Endothelial cell (in vitro differentiated cells): ENCODE results near the gene NRXN3. TPM values are rescaled to one million over a fixed set of nuclear protein-coding genes. Genes with fewer than 3 reads are reported as not detected.

Source experiments
- DNase-seq: peaks from one replicate; pipeline ENCODE4 v3.0.0; 2021; ENCODE audit warnings: low spot score
- H3K27ac Mint-ChIP-seq: one replicate; pipeline ENCODE4 v1.8.0; 2021; ENCODE audit warnings: mixed read lengths, inconsistent platforms; ENCODE audit not compliant: unreplicated experiment
- H3K27me3 Mint-ChIP-seq: one replicate; pipeline ENCODE4 v1.8.0; 2021; ENCODE audit warnings: mild to moderate bottlenecking, moderate library complexity, mixed read lengths, inconsistent platforms; ENCODE audit not compliant: unreplicated experiment
- H3K36me3 Mint-ChIP-seq: one replicate; pipeline ENCODE4 v1.8.0; 2021; ENCODE audit warnings: mild to moderate bottlenecking, low read depth, mixed read lengths, inconsistent platforms; ENCODE audit not compliant: unreplicated experiment
- H3K4me1 Mint-ChIP-seq: one replicate; pipeline ENCODE4 v1.8.0; 2021; ENCODE audit warnings: mild to moderate bottlenecking, mixed read lengths, inconsistent platforms; ENCODE audit not compliant: unreplicated experiment
- H3K4me3 Mint-ChIP-seq: one replicate; pipeline ENCODE4 v1.8.0; 2021; ENCODE audit warnings: mild to moderate bottlenecking, mixed read lengths, inconsistent platforms; ENCODE audit not compliant: unreplicated experiment
- H3K9me3 Mint-ChIP-seq: one replicate; pipeline ENCODE4 v1.8.0; 2021; ENCODE audit warnings: mixed read lengths, inconsistent platforms; ENCODE audit not compliant: unreplicated experiment
- total RNA-seq: library from RNA; stranded (reverse); fragmentation: NEBNext Ultra II Directional; extraction: Animal tissue kit (Norgen Biotek cat#: 25700); gene quantifications from one replicate; pipeline ENCODE4 v1.2.1, GENCODE V29; 2021; ENCODE audit not compliant: unreplicated experiment
- TF ChIP-seq, protein P1 (sequence below): fragments of 200-600 bp; sonication (generic); IDR thresholded peaks from one replicate; pipeline ENCODE4 v1.5.0; 2021; ENCODE audit warnings: antibody characterized with exemption; ENCODE audit not compliant: unreplicated experiment

The NRXN3 gene
- total RNA-seq, 1 donor from 2014 or later: 2.3 TPM

DNA sequence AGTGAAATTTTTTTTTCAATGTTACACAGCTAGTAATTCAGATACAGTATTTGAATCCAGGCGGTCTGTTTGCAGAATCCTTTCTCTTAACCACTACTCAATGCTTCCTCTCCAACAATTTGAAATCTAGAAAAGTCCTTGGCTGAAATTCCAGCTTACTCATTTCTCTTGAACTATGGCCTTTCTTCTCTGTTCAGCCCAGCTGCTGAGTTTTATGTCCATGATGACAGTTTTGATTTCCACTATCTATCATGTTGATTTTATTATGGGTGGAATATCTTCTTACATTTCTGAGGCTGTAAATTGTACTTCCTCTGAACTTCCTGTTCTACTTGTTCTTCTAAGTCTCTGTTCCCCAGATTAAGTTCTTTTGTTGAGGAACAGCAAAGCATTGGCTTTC lies 1725.8 kb downstream of the NRXN3 start:
- no peak for DNase-seq
- Mint-ChIP-seq H3K27me3 (no peaks in the 10 kb centered on the region), H3K27ac (no peak overlapping the region), H3K9me3 (no peaks in the 10 kb centered on the region), H3K4me1 (peaks cover 3% of the 10 kb centered on the region), H3K4me3 (no peak overlapping the region), H3K36me3 (no peaks in the 10 kb centered on the region)
- TF ChIP-seq, protein P1, sequence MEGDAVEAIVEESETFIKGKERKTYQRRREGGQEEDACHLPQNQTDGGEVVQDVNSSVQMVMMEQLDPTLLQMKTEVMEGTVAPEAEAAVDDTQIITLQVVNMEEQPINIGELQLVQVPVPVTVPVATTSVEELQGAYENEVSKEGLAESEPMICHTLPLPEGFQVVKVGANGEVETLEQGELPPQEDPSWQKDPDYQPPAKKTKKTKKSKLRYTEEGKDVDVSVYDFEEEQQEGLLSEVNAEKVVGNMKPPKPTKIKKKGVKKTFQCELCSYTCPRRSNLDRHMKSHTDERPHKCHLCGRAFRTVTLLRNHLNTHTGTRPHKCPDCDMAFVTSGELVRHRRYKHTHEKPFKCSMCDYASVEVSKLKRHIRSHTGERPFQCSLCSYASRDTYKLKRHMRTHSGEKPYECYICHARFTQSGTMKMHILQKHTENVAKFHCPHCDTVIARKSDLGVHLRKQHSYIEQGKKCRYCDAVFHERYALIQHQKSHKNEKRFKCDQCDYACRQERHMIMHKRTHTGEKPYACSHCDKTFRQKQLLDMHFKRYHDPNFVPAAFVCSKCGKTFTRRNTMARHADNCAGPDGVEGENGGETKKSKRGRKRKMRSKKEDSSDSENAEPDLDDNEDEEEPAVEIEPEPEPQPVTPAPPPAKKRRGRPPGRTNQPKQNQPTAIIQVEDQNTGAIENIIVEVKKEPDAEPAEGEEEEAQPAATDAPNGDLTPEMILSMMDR: no peak

DNA sequence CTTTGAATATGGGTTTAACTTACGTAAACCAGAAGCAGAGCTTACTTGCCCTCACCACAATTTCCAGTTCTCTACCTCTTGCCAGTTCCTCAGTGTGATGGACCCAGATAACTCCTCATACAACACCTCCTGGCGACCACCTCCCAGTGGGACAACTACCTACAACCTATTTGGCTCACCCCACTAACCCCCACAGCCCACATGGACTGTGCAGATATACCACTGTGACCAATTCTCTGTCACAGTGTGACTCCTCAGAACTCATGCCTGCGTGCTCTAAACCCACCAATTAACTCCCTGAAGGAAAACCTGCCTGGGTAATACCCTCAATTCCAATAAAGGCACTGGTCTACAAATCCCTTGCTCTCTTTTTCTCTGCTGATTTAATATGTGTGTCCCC lies 1729.4 kb downstream of the NRXN3 start:
- no peaks in the 10 kb centered on the region for H3K9me3 Mint-ChIP-seq
- peaks cover 3% of the 10 kb centered on the region for H3K4me1 Mint-ChIP-seq
- DNase-seq: no peak
- H3K27me3 Mint-ChIP-seq: no peaks in the 10 kb centered on the region
- H3K27ac Mint-ChIP-seq: no peak overlapping the region
- H3K4me3 Mint-ChIP-seq: no peak overlapping the region
- TF ChIP-seq, protein P1: no peak
- H3K36me3 Mint-ChIP-seq: no peaks in the 10 kb centered on the region

DNA sequence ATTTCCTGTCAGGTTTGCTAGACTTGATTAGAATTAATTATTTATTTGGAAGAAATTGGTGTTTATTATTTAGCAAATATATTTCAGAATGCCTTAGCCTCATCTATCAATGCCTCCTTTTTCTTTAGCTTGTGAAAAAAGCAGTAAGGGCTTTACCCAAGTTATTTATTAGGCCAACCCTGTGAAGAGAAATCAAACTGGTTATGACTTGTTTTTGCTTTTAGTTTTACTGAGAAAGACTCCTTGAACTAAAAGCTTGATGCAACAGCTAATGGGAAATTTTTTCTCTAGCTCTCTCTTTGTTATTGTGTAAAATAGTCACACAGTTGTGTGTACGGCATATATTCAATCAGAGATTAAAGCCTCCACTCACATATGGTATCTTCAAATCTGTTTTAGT lies 1734.3 kb downstream of the NRXN3 start:
- Mint-ChIP-seq H3K27ac (no peak overlapping the region), H3K4me3 (no peak overlapping the region), H3K9me3 (no peaks in the 10 kb centered on the region), H3K4me1 (no peaks in the 10 kb centered on the region), H3K36me3 (no peaks in the 10 kb centered on the region), H3K27me3 (no peaks in the 10 kb centered on the region)
- DNase-seq: no peak
- TF ChIP-seq, protein P1: no peak

DNA sequence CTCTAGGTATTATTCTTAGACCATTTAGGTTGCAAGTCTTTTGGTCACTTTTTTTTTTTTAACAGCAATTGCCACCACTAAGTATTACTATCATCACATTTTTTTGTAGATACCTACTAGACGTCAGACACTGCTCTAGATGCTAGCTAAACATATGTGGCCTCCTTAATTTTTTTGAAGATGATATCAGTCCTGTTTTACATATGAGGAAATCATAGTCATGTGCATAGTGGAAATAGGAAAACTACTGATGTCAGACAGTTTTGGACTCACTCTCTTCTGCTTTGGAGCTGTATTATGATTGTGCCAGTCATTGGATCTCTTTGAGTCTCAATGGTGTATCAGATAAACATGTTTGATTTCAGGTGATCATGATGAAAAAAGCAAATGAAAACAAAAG lies 1736.8 kb downstream of the NRXN3 start:
- Mint-ChIP-seq H3K36me3 (no peaks in the 10 kb centered on the region), H3K4me1 (no peaks in the 10 kb centered on the region), H3K4me3 (no peak overlapping the region), H3K27me3 (no peaks in the 10 kb centered on the region), H3K27ac (no peak overlapping the region), H3K9me3 (no peaks in the 10 kb centered on the region)
- DNase-seq: no peak
- TF ChIP-seq, protein P1: no peak

DNA sequence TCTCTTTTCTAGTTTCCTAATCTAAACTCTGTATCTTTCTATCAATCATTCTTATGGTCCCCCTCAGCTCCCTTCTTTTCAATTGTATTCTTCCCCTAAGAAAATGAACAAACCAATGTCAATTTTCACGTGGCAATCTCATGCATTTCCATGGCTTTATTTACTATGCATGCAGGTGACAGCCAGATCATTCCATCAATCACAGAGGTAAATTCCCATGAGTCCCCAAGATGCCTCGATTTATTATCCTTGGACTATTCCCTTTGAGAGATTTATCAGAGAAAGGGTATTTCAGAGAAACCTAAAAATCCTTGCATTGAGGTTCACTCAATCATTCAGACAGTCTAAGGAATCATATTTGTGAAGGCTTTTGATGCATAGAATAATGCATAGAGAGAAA lies 1739.9 kb downstream of the NRXN3 start:
- no peaks in the 10 kb centered on the region for H3K9me3 Mint-ChIP-seq
- H3K4me1 Mint-ChIP-seq: no peaks in the 10 kb centered on the region
- DNase-seq: no peak
- no peaks in the 10 kb centered on the region for H3K27me3 Mint-ChIP-seq
- H3K4me3 Mint-ChIP-seq: no peak overlapping the region
- no peak overlapping the region for H3K27ac Mint-ChIP-seq
- no peaks in the 10 kb centered on the region for H3K36me3 Mint-ChIP-seq
- TF ChIP-seq, protein P1: no peak
